Esophagus muscularis mucosa (tissue), 4 donors: ENCODE results near the gene SUN1. TPM values are rescaled to one million over a fixed set of nuclear protein-coding genes. Genes with fewer than 3 reads are reported as not detected.
A peak's percentile ranks its signal among the peaks of the same experiment; 100 is the strongest.

ENCODE experiments used
- DNase-seq: peaks from one replicate; pipeline ENCODE4 v3.0.0-alpha.2; 2017; ENCODE audit errors: extremely low spot score
- H3K27ac ChIP-seq, 4 donors: fragments of 200-600 bp; sonication (generic); replicated peaks in 1 of 4; 1 replicate in 3 of 4; 2 replicates in 1 of 4; pipeline ENCODE4 v1.5.1; 2016 to 2019; ENCODE audit warnings: mild to moderate bottlenecking in 1 of 4
- H3K27me3 ChIP-seq, 4 donors: fragments of 200-600 bp; sonication (generic); one replicate each; pipeline versions ENCODE4 v1.5.1 to v1.6.0; 2016 to 2019
- H3K36me3 ChIP-seq, 4 donors: fragments of 200-600 bp; sonication (generic); one replicate each; pipeline ENCODE4 v1.5.1; 2016 to 2019
- H3K4me1 ChIP-seq, 4 donors: fragments of 200-600 bp; sonication (generic); one replicate each; pipeline ENCODE4 v1.5.1; 2016 to 2019
- H3K4me3 ChIP-seq, 4 donors: fragments of 200-600 bp; sonication (generic); 1 replicate in 2 of 4; 2 replicates in 2 of 4; pipeline ENCODE4 v1.5.1; 2016 to 2019; ENCODE audit warnings: mild to moderate bottlenecking in 4 of 4, moderate library complexity in 1 of 4
- H3K9me3 ChIP-seq, 4 donors: fragments of 200-600 bp; sonication (generic); 1 replicate in 3 of 4; 2 replicates in 1 of 4; pipeline ENCODE4 v1.5.1; 2016 to 2019
- CTCF ChIP-seq, 3 experiments: fragments of 200-600 bp in 2 of 3; fragments of 450-650 bp in 1 of 3; sonication (generic) in 2 of 3; IDR thresholded peaks; one replicate each; pipeline ENCODE4 v1.5.1; 2017 to 2019; ENCODE audit warnings: antibody characterized with exemption in 3 of 3, mild to moderate bottlenecking in 2 of 3, moderate library complexity in 1 of 3
- EP300 ChIP-seq: sonication (generic); formaldehyde crosslinking; IDR thresholded peaks from one replicate; pipeline ENCODE4 v1.6.1; 2017; ENCODE audit warnings: antibody characterized with exemption
- POLR2A ChIP-seq: fragments of 450-650 bp; IDR thresholded peaks from one replicate; pipeline ENCODE4 v1.6.1; 2017; ENCODE audit warnings: antibody characterized with exemption, moderate library complexity, mild to moderate bottlenecking, low read depth
- POLR2AphosphoS5 ChIP-seq, 2 donors: sonication (generic); formaldehyde crosslinking; IDR thresholded peaks; one replicate each; pipeline ENCODE4 v1.6.1; 2017; ENCODE audit warnings: antibody characterized with exemption in 2 of 2
- WGBS: methylation state at CpG from one replicate; pipeline ENCODE4 v1.1.5; 2018; 5-methylcytosine and 5-hydroxymethylcytosine counted together
- intact Hi-C: fragments of 100-400 bp; cut with DNase I; formaldehyde crosslinking; loops from one replicate; pipeline ENCODE4 v1.15.1; 2023
- total RNA-seq, 4 donors: library from RNA; depleted of rRNA; stranded (reverse); fragments of >200 nt; gene quantifications; one replicate each; pipeline versions ENCODE4 v1.1.0 to v1.2.1, GENCODE V29; 2016

The SUN1 gene
- total RNA-seq, 4 donors from 2014 or later, result 132 to 149 (median 147) TPM

GRCh38 chr7:874031-874749 is 41.9 kb downstream of the SUN1 start:
- H3K4me3 ChIP-seq, result no peak overlapping the region
- intact Hi-C loops, result loop anchor here (5.0 kb wide), 1 partner anchor 37 kb away; no protein-coding TSS in a partner anchor
- WGBS, result 58% methylated on average over 9 of the region's 9 CpGs
- peaks cover 15 to 66% (median 44%) of the 10 kb centered on the region in 4 donors for H3K36me3 ChIP-seq
- no peak for DNase-seq
- peaks cover 55 to 75% (median 69%) of the 10 kb centered on the region in 4 donors for H3K4me1 ChIP-seq
- H3K27ac ChIP-seq, result peak overlapping the region; percentile 85 to 92 (median 92)
- no peaks in the 10 kb centered on the region for H3K27me3 ChIP-seq
- H3K9me3 ChIP-seq, result no peaks in the 10 kb centered on the region
- TF ChIP-seq CTCF (IDR thresholded peaks at IDR 0.05) (no peak), POLR2AphosphoS5 (IDR thresholded peaks at IDR 0.05) (no peak), POLR2A (no peak), EP300 (no peak)

- H3K4me1 ChIP-seq, result peaks cover 58 to 77% (median 71%) of the 10 kb centered on the region in 4 donors
- TF ChIP-seq CTCF (IDR thresholded peaks at IDR 0.05) (no peak), POLR2AphosphoS5 (IDR thresholded peaks at IDR 0.05) (no peak)
- H3K27ac ChIP-seq, result peak overlapping the region; percentile 85 to 92 (median 92)
- H3K36me3 ChIP-seq, result peaks cover 14 to 57% (median 36%) of the 10 kb centered on the region in 4 donors
- intact Hi-C loops, result no loop called here
- no peak overlapping the region for H3K4me3 ChIP-seq
- no peak for DNase-seq
- H3K9me3 ChIP-seq, result no peaks in the 10 kb centered on the region
- H3K27me3 ChIP-seq, result no peaks in the 10 kb centered on the region
- WGBS, result 65% methylated on average over 7 of the region's 7 CpGs
These were observed 42.8 kb downstream of the SUN1 start for GRCh38 chr7:875051-875450.

- Histone ChIP-seq H3K4me3 (peak overlapping the region; percentile 48 to 86 (median 52)), H3K27me3 (no peaks in the 10 kb centered on the region), H3K36me3 (peaks cover 9 to 52% (median 31%) of the 10 kb centered on the region in 4 donors), H3K27ac (peak overlapping the region; percentile 85 to 92 (median 92)), H3K9me3 (no peaks in the 10 kb centered on the region), H3K4me1 (peaks cover 61 to 82% (median 73%) of the 10 kb centered on the region in 4 donors)
- TF ChIP-seq POLR2A (no peak), EP300 (no peak), CTCF (IDR thresholded peaks at IDR 0.05) (no peak), POLR2AphosphoS5 (IDR thresholded peaks at IDR 0.05) (no peak)
- intact Hi-C loops, result no loop called here
- DNase-seq, result no peak
- 69% methylated on average over 22 of the region's 27 CpGs for WGBS
These were observed 43.3 kb downstream of the SUN1 start for GRCh38 chr7:875476-876076.

GRCh38 chr7:876077-876971 is 44.0 kb downstream of the SUN1 start, which contains the start of gene GET4:
Gene GET4, plus strand, starts transcription at chr7:876554. Its CDS starts 92 bp downstream, at chr7:876646.
- Histone ChIP-seq H3K9me3 (no peaks in the 10 kb centered on the region), H3K27ac (peak within 1 kb of the TSS; percentile 85 to 94 (median 92)), H3K36me3 (peaks cover 9 to 48% (median 24%) of the 10 kb centered on the region in 4 donors), H3K27me3 (no peaks in the 10 kb centered on the region), H3K4me1 (peaks cover 61 to 88% (median 76%) of the 10 kb centered on the region in 4 donors), H3K4me3 (peak within 1 kb of the TSS; percentile 84 to 97 (median 88))
- TF ChIP-seq POLR2AphosphoS5 (IDR thresholded peaks at IDR 0.05), result peak; percentile 89 to 91
- peak; percentile 62 for TF ChIP-seq POLR2A
- peak; percentile 7 to 32 (median 9) for TF ChIP-seq CTCF (IDR thresholded peaks at IDR 0.05)
- TF ChIP-seq EP300, result no peak
- intact Hi-C loops, result no loop called here
- WGBS, result 0% methylated on average over 9 of the region's 129 CpGs
- DNase-seq, result peak; percentile 98
